Small intestine (tissue), 7 donors: ENCODE results near the gene DLG2. TPM values are rescaled to one million over a fixed set of nuclear protein-coding genes. Genes with fewer than 3 reads are reported as not detected.

ENCODE experiments used
- DNase-seq, 2 donors: peaks; one replicate each; pipeline versions ENCODE4 v3.0.0 to v3.0.0-alpha.2; 2013
- FAIRE-seq: peaks from 2 replicates; lab custom pipeline; 2012; peaks lifted over from hg19 to GRCh38; lab: Jason Lieb, UNC
- H3K27ac ChIP-seq, 3 donors: one replicate each; pipeline ENCODE4 v1.5.1; 2013; ENCODE audit warnings: low read length in 2 of 3, mild to moderate bottlenecking in 2 of 3, control low read depth in 1 of 3, inconsistent platforms in 1 of 3, low read depth in 1 of 3, moderate library complexity in 1 of 3
- H3K27me3 ChIP-seq, 3 donors: one replicate each; pipeline ENCODE4 v1.6.1; 2013; ENCODE audit warnings: low read length in 3 of 3, inconsistent platforms in 1 of 3; ENCODE audit not compliant: control insufficient read depth in 3 of 3, insufficient read depth in 3 of 3
- H3K36me3 ChIP-seq, 3 donors: one replicate each; pipeline ENCODE4 v1.6.1; 2013; ENCODE audit warnings: low read length in 3 of 3, inconsistent platforms in 1 of 3, low read depth in 1 of 3, mild to moderate bottlenecking in 1 of 3, moderate library complexity in 1 of 3; ENCODE audit not compliant: control insufficient read depth in 3 of 3, insufficient read depth in 2 of 3
- H3K4me1 ChIP-seq, 3 donors: one replicate each; pipeline ENCODE4 v1.6.1; 2013; ENCODE audit warnings: low read length in 2 of 3, inconsistent platforms in 1 of 3, low read depth in 1 of 3, mild to moderate bottlenecking in 1 of 3, moderate library complexity in 1 of 3; ENCODE audit not compliant: control insufficient read depth in 3 of 3, insufficient read depth in 2 of 3
- H3K4me3 ChIP-seq, 3 donors: one replicate each; pipeline ENCODE4 v1.5.1; 2013; ENCODE audit warnings: low read length in 3 of 3, control low read depth in 1 of 3, inconsistent platforms in 1 of 3, low read depth in 1 of 3, mild to moderate bottlenecking in 1 of 3, moderate library complexity in 1 of 3
- H3K9me3 ChIP-seq, 2 donors: one replicate each; pipeline ENCODE4 v1.6.1; 2013; ENCODE audit warnings: low read depth in 1 of 2, low read length in 1 of 2; ENCODE audit not compliant: control insufficient read depth in 2 of 2, insufficient read depth in 1 of 2
- WGBS, 3 donors: extraction: QIAGEN DNeasy Blood & Tissue Kit; methylation state at CpG; one replicate each; pipeline ENCODE4 v1.1.7; 2013; 5-methylcytosine and 5-hydroxymethylcytosine counted together
- polyA plus RNA-seq, 4 donors: library from polyadenylated mRNA; stranded (reverse) in 3 of 4; unstranded in 1 of 4; fragments of 200-250 nt in 3 of 4; fragments of 120-200 nt in 1 of 4; gene quantifications; one replicate each; pipeline versions ENCODE4 v1.2.1 to v1.2.3, GENCODE V29; 2013
- donor health status: healthy with polysubstance abuse.
- donor health status: control.
- donor health status: control.
- donor health status: Bipolar disorder and iron deficiency.
- donor health status: healthy.

DLG2 gene
- polyA plus RNA-seq, 4 donors, result 0.22 to 1.6 (median 1.1) TPM

- Histone ChIP-seq H3K36me3 (no peaks in the 10 kb centered on the region), H3K4me1 (no peaks in the 10 kb centered on the region), H3K27me3 (no peaks in the 10 kb centered on the region), H3K9me3 (no peaks in the 10 kb centered on the region), H3K27ac (no peak overlapping the region), H3K4me3 (no peak overlapping the region)
- no peak for DNase-seq
- FAIRE-seq, result no peak
- WGBS, 3 donors, result 61 to 78% (median 69%) methylated on average over 4 of the region's 4 CpGs
Measured at GRCh38 chr11:84295815-84296214, 1331.3 kb downstream of the DLG2 start.

GRCh38 chr11:84292955-84293354, 1334.2 kb downstream of the DLG2 start:
- no peaks in the 10 kb centered on the region for H3K4me1 ChIP-seq
- WGBS, 3 donors, result 84 to 85% (median 84%) methylated on average over 2 of the region's 2 CpGs
- no peak for DNase-seq
- H3K27me3 ChIP-seq, result no peaks in the 10 kb centered on the region
- H3K9me3 ChIP-seq, result no peaks in the 10 kb centered on the region
- no peak for FAIRE-seq
- no peak overlapping the region for H3K4me3 ChIP-seq
- H3K36me3 ChIP-seq, result no peaks in the 10 kb centered on the region
- H3K27ac ChIP-seq, result no peak overlapping the region

GRCh38 chr11:84292006-84292405, 1335.1 kb downstream of the DLG2 start:
- no peak overlapping the region for H3K27ac ChIP-seq
- no peaks in the 10 kb centered on the region for H3K9me3 ChIP-seq
- H3K4me3 ChIP-seq, result no peak overlapping the region
- FAIRE-seq (no peak), DNase-seq (no peak)
- H3K36me3 ChIP-seq, result no peaks in the 10 kb centered on the region
- no peaks in the 10 kb centered on the region for H3K4me1 ChIP-seq
- H3K27me3 ChIP-seq, result no peaks in the 10 kb centered on the region
- 67 to 81% (median 81%) methylated on average over 4 of the region's 4 CpGs for WGBS, 3 donors

- Histone ChIP-seq H3K27me3 (no peaks in the 10 kb centered on the region), H3K4me1 (no peaks in the 10 kb centered on the region), H3K9me3 (no peaks in the 10 kb centered on the region), H3K36me3 (no peaks in the 10 kb centered on the region), H3K4me3 (no peak overlapping the region), H3K27ac (no peak overlapping the region)
- FAIRE-seq (no peak), DNase-seq (no peak)
Measured at GRCh38 chr11:84290647-84291046, 1336.5 kb downstream of the DLG2 start.

GRCh38 chr11:84289381-84289906, 1337.7 kb downstream of the DLG2 start:
- Histone ChIP-seq H3K4me3 (no peak overlapping the region), H3K4me1 (no peaks in the 10 kb centered on the region), H3K27me3 (no peaks in the 10 kb centered on the region), H3K36me3 (no peaks in the 10 kb centered on the region), H3K9me3 (no peaks in the 10 kb centered on the region), H3K27ac (no peak overlapping the region)
- no peak for FAIRE-seq
- WGBS, 3 donors, result 76 to 84% (median 82%) methylated on average over 3 of the region's 3 CpGs
- no peak for DNase-seq

GRCh38 chr11:84273541-84273940, 1353.6 kb downstream of the DLG2 start:
- DNase-seq (no peak), FAIRE-seq (no peak)
- no peak overlapping the region for H3K27ac ChIP-seq
- 72 to 90% (median 88%) methylated on average over 2 of the region's 2 CpGs for WGBS, 3 donors
- no peak overlapping the region for H3K4me3 ChIP-seq
- no peaks in the 10 kb centered on the region for H3K4me1 ChIP-seq
- H3K36me3 ChIP-seq, result no peaks in the 10 kb centered on the region
- no peaks in the 10 kb centered on the region for H3K9me3 ChIP-seq
- H3K27me3 ChIP-seq, result no peaks in the 10 kb centered on the region

GRCh38 chr11:84270466-84270865, 1356.7 kb downstream of the DLG2 start:
- H3K4me1 ChIP-seq, result no peaks in the 10 kb centered on the region
- no peaks in the 10 kb centered on the region for H3K36me3 ChIP-seq
- WGBS, 3 donors, result 88 to 90% (median 90%) methylated on average over 6 of the region's 6 CpGs
- FAIRE-seq (no peak), DNase-seq (no peak)
- H3K27ac ChIP-seq, result no peak overlapping the region
- H3K9me3 ChIP-seq, result no peaks in the 10 kb centered on the region
- H3K4me3 ChIP-seq, result no peak overlapping the region
- H3K27me3 ChIP-seq, result no peaks in the 10 kb centered on the region

- Histone ChIP-seq H3K4me3 (no peak overlapping the region), H3K9me3 (no peaks in the 10 kb centered on the region), H3K36me3 (no peaks in the 10 kb centered on the region), H3K27ac (no peak overlapping the region), H3K4me1 (no peaks in the 10 kb centered on the region), H3K27me3 (no peaks in the 10 kb centered on the region)
- 66 to 74% (median 68%) methylated on average over 1 of the region's 1 CpG for WGBS, 3 donors
- FAIRE-seq (no peak), DNase-seq (no peak)
Measured at GRCh38 chr11:84264066-84264465, 1363.1 kb downstream of the DLG2 start.

- Histone ChIP-seq H3K27ac (no peak overlapping the region), H3K27me3 (no peaks in the 10 kb centered on the region), H3K36me3 (no peaks in the 10 kb centered on the region), H3K9me3 (no peaks in the 10 kb centered on the region), H3K4me3 (no peak overlapping the region), H3K4me1 (no peaks in the 10 kb centered on the region)
- FAIRE-seq (no peak), DNase-seq (no peak)
Measured at GRCh38 chr11:84261707-84262106, 1365.4 kb downstream of the DLG2 start.
